H1 (cell line): ENCODE data around the gene L3MBTL2. TPM values are rescaled to one million over a fixed set of nuclear protein-coding genes. Genes with fewer than 3 reads are reported as not detected.

ENCODE experiments used
- ATF2 ChIP-seq: IDR thresholded peaks from 2 replicates; pipeline ENCODE4 v1.6.1; 2012; ENCODE audit warnings: low read length, inconsistent platforms
- CHD7 ChIP-seq: fragments of 300-600 bp; sonication (generic); IDR thresholded peaks from 2 replicates; pipeline ENCODE4 v1.7.1; 2012; ENCODE audit warnings: low read length, moderate library complexity, mild to moderate bottlenecking, inconsistent platforms; ENCODE audit not compliant: insufficient replicate concordance
- CTCF ChIP-seq, 3 experiments: IDR thresholded peaks; 1 replicate in 2 of 3; 2 replicates in 1 of 3; pipeline versions ENCODE4 v1.5.1 to v1.6.1; 2011; ENCODE audit warnings: low read length in 3 of 3, mild to moderate bottlenecking in 3 of 3, inconsistent platforms in 2 of 3, low read depth in 1 of 3, moderate library complexity in 1 of 3; ENCODE audit not compliant: insufficient read depth in 1 of 3; ENCODE audit errors: control extremely low read depth in 1 of 3
- GTF2F1 ChIP-seq: IDR thresholded peaks from 2 replicates; pipeline ENCODE4 v1.6.1; 2012; ENCODE audit warnings: low read depth, low read length, improper control_type of control experiment, borderline replicate concordance
- JUN ChIP-seq: IDR thresholded peaks from 2 replicates; pipeline ENCODE4 v1.6.1; 2011; ENCODE audit warnings: low read depth, mild to moderate bottlenecking, improper control_type of control experiment, low read length
- JUND ChIP-seq: IDR thresholded peaks from 2 replicates; pipeline ENCODE4 v1.6.1; 2011; ENCODE audit warnings: mild to moderate bottlenecking, improper control_type of control experiment, low read length
- SIN3A ChIP-seq, 2 experiments: IDR thresholded peaks in 1 of 2; conservative IDR thresholded peaks in 1 of 2; 2 replicates each; pipeline ENCODE4 v1.6.1; 2011 to 2012; ENCODE audit warnings: low read length in 2 of 2, improper control_type of control experiment in 1 of 2, low read depth in 1 of 2, mild to moderate bottlenecking in 1 of 2
- polyA plus RNA-seq, 7 experiments: library from polyadenylated mRNA; depleted of rRNA in 3 of 7; stranded (reverse) in 5 of 7; unstranded in 2 of 7; fragments of >200 nt in 5 of 7; fragments of 200-250 nt in 2 of 7; gene quantifications; 1 replicate in 5 of 7; 2 replicates in 1 of 7; 4 replicates in 1 of 7; pipeline versions ENCODE4 v1.2.1 to v1.2.3, GENCODE V29; 2011 to 2013; ENCODE audit warnings: missing spikeins in 2 of 7, mixed read lengths in 2 of 7
- total RNA-seq: library from RNA; stranded (reverse); fragmentation: NEBNext Ultra II Directional; extraction: Animal tissue kit (Norgen Biotek cat#: 25700); gene quantifications from 2 replicates; pipeline ENCODE4 v1.2.1, GENCODE V29; 2021

L3MBTL2 gene
- total and polyA plus RNA-seq, 2 of the 8 experiments (the other 6 are each of a cell fraction or from before 2014, with no cell fraction given): 23.9 to 24.9 TPM

- TF ChIP-seq CHD7 (no peak), ATF2 (no peak), JUND (no peak), GTF2F1 (no peak), JUN (no peak), SIN3A (conservative IDR thresholded peaks at IDR 0.05 in 1 of 2, IDR thresholded peaks at IDR 0.05 in 1 of 2; ENCODE audit: low read depth in 1 of 2, low read length in 2 of 2) (no peak), CTCF (IDR thresholded peaks at IDR 0.05; ENCODE audit: control extremely low read depth in 1 of 3, insufficient read depth in 1 of 3, low read depth in 1 of 3, low read length in 3 of 3) (no peak)
Observed at GRCh38 chr22:41273128-41273527, 68.0 kb downstream of the L3MBTL2 start (continued).
